OCI-M2 (cell line): ENCODE data around the gene SZT2.

ENCODE experiments used
- DNase-seq: peaks from one replicate; lab custom pipeline; 2025; ENCODE audit not compliant: unreplicated experiment; lab: John Stamatoyannopoulos, UW

The SZT2 gene

DNA sequence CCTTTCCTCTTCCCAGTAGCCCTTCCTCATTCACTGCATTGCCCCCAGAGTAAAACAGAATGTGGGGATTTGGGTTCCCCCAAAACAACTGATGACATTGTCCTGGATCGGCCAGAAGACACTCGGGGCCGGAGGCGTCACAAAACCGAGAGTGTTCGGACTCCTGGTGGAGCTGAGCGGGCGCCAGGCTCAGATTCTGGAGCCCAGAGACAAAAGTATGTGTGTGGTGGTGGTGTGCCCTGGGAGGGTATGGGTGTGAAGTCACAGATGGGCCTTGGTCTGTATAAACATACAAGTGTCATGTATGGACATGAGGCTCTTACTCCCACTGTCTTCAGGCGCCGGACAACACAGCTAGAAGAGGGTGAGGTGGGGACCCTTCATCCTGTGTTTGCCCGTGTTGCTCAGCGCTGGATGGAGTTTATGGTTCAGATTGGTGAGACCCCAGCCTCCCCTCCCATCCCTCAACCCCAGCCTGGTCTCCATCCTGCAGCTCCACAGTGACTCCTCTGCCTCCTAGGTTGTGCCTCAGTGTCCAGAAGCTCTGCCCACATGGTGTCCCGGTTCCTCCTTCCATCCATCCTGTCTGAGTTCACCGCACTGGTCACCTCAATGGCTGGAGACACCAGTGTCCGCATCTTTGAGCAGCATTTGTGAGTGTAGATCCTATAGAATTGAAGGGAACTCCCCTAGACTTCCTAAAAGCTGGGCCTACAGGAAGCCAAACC is 51.6 kb downstream of the SZT2 start:
- no peak for DNase-seq

GRCh38 chr1:43441894-43442637 is 52.4 kb downstream of the SZT2 start:
- no peak for DNase-seq

- no peak for DNase-seq
These were observed 53.1 kb downstream of the SZT2 start for GRCh38 chr1:43442756-43443155.

DNA sequence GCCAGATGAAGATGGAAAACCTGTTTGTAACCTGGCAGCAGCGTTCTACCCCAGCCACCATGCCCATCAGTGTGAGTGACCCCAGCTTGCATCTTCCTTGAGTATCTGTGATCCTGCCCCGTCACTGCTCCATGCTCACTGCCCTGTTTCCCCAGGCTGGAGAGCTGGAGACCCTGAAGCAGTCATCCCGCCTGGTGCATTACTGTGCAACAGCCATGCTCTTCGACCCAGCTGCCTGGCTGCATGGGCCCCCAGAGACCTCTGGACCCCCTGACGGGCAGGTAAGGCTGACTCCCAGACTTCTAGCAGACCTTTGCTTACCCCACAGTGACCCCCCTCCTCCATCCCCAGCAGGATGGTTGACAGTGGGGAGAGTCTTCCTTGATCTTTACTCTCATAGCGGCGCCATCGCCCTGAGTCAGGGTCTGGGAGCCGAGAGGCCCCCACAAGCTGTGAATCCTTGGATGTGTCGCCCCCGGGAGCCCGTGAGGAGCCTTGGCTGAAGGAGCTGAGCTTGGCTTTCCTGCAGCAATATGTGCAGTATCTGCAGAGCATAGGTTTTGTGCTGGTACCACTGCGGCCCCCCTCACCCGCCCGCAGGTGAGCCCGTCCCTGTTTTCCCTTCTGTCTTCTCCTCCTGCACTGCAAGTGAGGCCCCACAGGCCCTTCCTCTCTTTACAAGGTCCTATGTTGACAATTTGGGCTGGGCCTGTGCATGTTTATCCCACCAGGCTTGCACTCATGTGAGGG is 53.7 kb downstream of the SZT2 start:
- no peak for DNase-seq

DNA sequence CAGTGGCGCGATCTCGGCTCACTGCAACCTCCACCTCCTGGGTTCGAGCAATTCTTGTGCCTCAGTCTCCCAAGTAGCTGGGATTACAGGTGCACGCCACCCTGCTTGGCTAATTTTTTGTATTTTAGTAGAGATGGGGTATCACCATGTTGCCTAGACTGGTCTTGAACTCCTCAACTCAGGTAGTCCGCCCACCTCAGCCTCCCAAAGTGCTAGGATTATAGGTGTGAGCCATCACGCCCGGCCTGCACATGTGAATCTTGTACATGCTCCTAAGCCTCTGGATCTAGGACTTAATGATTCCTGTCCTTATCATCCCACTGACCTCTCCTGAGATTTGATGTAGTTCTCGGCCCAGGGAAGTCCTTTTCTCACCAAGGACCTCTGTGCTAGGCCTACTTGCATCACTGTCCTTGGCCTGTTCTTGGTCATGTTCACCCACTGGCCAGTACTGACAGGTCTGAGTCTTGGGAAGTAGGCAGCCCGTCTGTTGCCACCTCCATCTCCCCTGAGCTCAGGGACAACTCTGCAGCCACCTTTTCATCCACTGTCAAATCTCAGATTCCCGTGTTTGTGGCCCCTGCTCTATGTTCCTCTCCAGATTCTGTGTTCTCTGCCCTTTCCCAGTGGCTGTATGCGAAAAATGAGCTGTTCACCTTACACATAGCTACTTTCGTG is 54.6 kb downstream of the SZT2 start:
- DNase-seq, result no peak

DNA sequence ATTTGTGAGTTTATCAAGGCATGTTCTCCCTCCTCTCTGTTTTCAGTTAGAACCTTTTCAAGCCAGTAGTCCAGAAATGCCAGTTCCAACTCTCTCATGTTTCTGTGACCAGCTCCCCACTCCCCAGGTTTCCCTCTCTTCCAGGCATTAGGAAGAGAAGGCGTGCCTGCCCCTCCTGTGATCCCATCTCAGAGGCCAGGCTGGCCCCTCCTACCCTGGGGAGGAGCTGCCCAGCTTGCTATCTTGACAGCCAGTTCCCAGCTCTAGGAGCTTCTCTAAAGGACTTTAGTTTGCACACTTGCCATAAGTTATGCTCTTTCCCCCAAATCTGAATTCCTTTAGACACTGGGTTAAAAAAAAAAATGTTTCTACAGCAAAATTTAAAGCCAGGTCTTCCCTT is 55.1 kb downstream of the SZT2 start:
- DNase-seq, result no peak

GRCh38 chr1:43445606-43446387 is 56.1 kb downstream of the SZT2 start:
- DNase-seq, result no peak

DNA sequence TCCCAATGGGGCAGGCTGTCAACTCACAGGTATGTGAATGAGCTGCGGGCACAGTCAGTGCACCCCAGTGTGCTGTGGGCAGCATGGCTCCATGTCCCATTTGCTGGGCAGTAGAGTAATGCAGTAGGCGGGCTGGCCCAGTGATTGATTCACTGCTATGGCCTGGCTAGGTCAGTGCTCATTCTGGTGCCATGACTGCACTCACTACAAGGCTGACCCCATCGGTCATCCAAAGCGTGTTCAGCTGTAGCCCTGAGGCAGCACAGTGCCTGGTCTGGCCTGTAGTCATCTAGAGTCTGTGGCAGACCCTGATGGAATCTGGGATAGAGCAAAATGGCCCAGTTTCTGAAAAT is 56.7 kb downstream of the SZT2 start:
- no peak for DNase-seq

- no peak for DNase-seq
These were observed 57.5 kb downstream of the SZT2 start for GRCh38 chr1:43446881-43447835.

DNA sequence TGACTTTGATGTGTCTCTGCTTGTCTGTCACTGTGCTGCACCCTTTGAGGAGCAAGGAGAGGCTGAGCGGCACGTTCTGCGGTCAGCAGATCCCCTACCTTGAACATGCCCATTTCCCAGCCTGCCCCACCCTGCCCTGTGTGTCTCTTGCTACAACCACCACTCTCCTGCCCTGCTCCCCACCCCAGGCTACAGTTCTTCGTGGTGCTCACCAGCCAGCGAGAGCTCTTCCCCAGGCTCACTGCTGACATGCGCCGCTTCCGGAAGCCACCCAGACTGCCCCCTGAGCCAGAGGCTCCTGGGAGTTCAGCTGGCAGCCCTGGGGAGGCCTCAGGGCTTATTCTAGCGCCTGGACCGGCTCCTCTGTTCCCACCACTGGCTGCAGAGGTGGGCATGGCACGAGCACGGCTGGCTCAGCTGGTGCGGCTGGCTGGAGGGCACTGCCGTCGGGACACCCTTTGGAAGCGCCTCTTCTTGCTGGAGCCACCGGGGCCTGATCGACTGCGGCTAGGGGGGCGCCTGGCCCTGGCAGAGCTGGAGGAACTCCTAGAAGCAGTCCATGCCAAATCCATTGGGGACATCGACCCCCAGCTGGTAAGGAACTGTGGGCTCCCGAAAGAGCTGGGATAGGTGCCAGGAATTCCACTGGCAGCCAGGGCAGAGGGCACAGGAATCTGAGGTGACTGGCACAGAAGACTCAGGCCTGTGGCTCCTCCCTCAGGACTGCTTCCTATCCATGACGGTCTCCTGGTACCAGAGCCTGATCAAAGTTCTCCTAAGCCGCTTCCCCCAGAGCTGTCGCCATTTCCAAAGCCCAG is 58.4 kb downstream of the SZT2 start:
- DNase-seq, result no peak

DNA sequence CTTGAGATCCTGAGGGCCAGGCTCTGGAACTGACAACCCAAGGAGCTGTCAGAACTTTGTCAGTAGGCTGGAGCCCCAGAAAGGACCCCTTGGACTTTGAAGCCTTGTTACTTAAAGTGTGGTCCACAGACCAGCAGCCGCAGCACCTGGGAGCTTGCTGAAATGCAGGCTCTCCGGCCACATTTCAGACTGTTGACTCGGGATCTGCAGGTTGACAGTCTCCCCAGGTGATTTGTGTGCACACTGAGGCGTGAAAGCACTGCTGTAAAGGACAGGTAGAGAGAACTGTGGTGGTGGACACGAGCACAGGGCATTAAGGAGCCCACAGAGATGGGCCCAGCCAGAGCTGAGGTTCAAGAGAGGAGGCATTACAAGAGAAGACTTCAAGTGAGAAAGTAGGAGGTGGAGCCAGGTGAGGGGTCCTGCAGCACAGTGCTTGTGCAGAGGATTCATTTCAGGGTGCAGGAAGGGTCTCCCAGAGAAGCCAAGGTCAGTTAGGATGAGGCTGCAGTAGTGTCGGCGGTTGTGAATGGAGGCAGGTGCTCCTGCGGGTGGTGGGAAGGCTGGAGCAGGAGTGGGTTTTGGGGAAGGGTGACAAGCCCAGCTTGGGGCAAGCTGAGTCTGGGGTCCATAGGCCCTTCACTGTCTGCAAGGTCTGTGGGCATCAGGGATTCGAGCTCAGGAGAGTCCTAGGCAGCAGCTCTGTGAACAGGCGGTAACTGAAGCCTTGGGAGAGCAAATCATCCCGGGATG is 59.4 kb downstream of the SZT2 start:
- no peak for DNase-seq

DNA sequence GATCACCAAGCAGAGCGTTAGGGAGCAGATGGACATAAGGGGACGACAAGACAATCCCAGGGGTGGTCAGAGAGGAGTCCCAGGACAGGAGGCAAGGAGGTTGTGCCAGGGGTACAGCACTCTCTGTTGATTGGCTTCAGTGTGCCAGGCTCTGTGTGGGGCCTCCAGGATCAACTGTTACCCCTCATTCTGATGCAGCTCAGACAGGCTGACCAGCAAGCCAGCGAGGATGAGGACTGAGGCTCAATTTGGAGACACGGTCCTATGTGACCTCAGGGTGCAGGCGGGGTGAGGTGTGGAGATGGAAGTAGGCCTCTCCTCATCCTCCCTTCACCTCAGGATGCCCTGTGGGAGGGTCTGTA is 60.0 kb downstream of the SZT2 start:
- no peak for DNase-seq

DNA sequence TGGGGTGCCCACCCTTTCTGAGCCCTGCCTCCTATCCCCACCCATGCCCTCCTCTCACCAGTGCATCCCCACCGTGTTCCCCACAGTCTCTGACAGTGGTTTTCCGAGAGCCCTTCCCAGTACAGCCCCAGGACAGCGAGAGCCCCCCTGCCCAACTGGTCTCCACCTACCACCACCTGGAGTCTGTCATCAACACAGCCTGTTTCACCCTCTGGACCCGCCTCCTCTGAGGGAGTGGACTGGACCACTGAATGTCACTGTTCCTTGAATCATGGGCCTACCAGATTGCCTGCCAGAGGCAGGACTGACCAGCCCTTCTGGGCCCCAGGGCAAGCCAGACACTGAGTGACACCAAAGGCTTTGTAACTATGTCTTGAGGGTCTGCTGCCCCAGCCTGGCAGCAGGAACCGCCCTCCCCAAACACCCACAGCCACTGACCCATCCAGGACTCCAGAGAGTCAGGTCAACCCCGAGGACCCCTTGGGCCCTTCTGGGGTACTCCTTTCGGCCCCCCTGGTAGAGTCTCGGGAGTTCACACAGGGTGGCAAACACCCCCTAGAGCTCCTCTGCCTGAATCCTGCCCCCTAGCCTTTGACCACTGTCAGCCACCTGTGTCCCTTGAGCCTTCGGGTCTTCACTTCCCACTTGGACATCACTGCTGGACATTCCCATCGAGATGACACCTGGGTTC is 60.7 kb downstream of the SZT2 start:
- DNase-seq, result no peak

DNA sequence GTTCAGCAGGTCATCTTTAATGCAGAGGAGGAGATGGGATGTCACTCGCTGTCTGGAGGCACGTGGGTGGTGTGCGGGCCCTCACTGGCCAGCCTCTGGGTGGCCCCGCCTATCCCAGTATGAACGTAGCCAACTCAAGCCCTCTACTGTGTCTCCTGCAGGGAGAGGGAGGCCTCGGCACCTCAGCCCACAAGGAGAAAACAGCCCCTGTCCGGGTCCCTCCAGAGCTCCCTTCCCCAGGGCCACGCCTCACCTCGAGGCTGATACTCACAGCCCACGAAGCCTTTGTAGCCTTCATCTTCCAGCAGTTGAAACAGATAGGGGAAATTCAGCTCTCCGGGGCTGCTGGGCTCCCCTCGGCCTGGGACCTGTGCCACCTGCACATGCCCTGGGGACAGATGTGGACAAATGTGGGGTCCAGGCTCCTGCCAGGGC is 61.5 kb downstream of the SZT2 start:
- no peak for DNase-seq

- DNase-seq, result no peak
These were observed 62.2 kb downstream of the SZT2 start for GRCh38 chr1:43451701-43452532.

GRCh38 chr1:43452789-43453441 is 63.2 kb downstream of the SZT2 start:
- no peak for DNase-seq
